HepG2 (cell line): Measurements from ENCODE around the gene MED28. TPM values are rescaled to one million over a fixed set of nuclear protein-coding genes. Genes with fewer than 3 reads are reported as not detected.
A peak's percentile ranks its signal among the peaks of the same experiment; 100 is the strongest.

Experiments
- JUNB ChIP-seq: sonication (generic); formaldehyde crosslinking; IDR thresholded peaks from 2 replicates; pipeline ENCODE4 v1.8.0; 2022; ENCODE audit warnings: missing genetic modification reagents, mild to moderate bottlenecking, borderline replicate concordance
- MLLT10 ChIP-seq: sonication (generic); formaldehyde crosslinking; IDR thresholded peaks from 2 replicates; pipeline ENCODE4 v1.4.0; 2020; ENCODE audit warnings: missing genetic modification reagents
- RNF219 ChIP-seq: sonication (generic); formaldehyde crosslinking; IDR thresholded peaks from 2 replicates; pipeline ENCODE4 v1.5.0; 2020; ENCODE audit warnings: mild to moderate bottlenecking, missing genetic modification reagents
- SALL2 ChIP-seq: sonication (generic); formaldehyde crosslinking; IDR thresholded peaks from 2 replicates; pipeline ENCODE4 v1.8.1; 2023; ENCODE audit warnings: mild to moderate bottlenecking, missing genetic modification reagents, inconsistent platforms
- SIN3A ChIP-seq: IDR thresholded peaks from 2 replicates; pipeline ENCODE4 v1.6.1; 2011; ENCODE audit warnings: low read depth, mild to moderate bottlenecking, control low read depth, low read length, borderline replicate concordance
- SP140L ChIP-seq: sonication (generic); formaldehyde crosslinking; IDR thresholded peaks from 2 replicates; pipeline ENCODE4 v1.4.0; 2020; ENCODE audit warnings: missing genetic modification reagents, borderline replicate concordance
- THYN1 ChIP-seq: sonication (generic); formaldehyde crosslinking; IDR thresholded peaks from 2 replicates; pipeline ENCODE4 v1.8.1; 2023; ENCODE audit warnings: low read depth, mild to moderate bottlenecking, moderate library complexity, missing genetic modification reagents, borderline replicate concordance
- USF2 ChIP-seq, 2 experiments: sonication (generic) in 1 of 2; formaldehyde crosslinking in 1 of 2; IDR thresholded peaks; 2 replicates each; pipeline versions ENCODE4 v1.5.1 to v1.6.1; 2011 to 2020; ENCODE audit warnings: borderline replicate concordance in 1 of 2, low read depth in 1 of 2, low read length in 1 of 2, mild to moderate bottlenecking in 1 of 2, missing genetic modification reagents in 1 of 2, moderate library complexity in 1 of 2
- ZC3H13 ChIP-seq: sonication (generic); formaldehyde crosslinking; IDR thresholded peaks from 2 replicates; pipeline ENCODE4 v1.8.1; 2023; ENCODE audit warnings: mild to moderate bottlenecking, missing genetic modification reagents, moderate library complexity
- ZFP36 ChIP-seq: fragments of 150-350 bp; IDR thresholded peaks from 2 replicates; pipeline ENCODE4 v1.6.1; 2018; ENCODE audit warnings: borderline replicate concordance, low read length, low read depth; ENCODE audit not compliant: partially characterized antibody
- ZFP41 ChIP-seq: sonication (generic); formaldehyde crosslinking; IDR thresholded peaks from 2 replicates; pipeline ENCODE4 v1.4.0; 2020; ENCODE audit warnings: mild to moderate bottlenecking, missing genetic modification reagents, borderline replicate concordance
- ZNF10 ChIP-seq: sonication (generic); formaldehyde crosslinking; IDR thresholded peaks from 2 replicates; pipeline ENCODE4 v1.4.0; 2020; ENCODE audit warnings: mild to moderate bottlenecking, low read depth, missing genetic modification reagents, borderline replicate concordance
- ZNF276 ChIP-seq: sonication (generic); formaldehyde crosslinking; IDR thresholded peaks from 2 replicates; pipeline ENCODE4 v1.4.0; 2020; ENCODE audit warnings: mild to moderate bottlenecking, low read depth, missing genetic modification reagents
- ZNF280D ChIP-seq: sonication (generic); formaldehyde crosslinking; IDR thresholded peaks from 2 replicates; pipeline ENCODE4 v1.5.1; 2020; ENCODE audit warnings: mild to moderate bottlenecking, missing genetic modification reagents
- ZNF30 ChIP-seq: sonication (generic); formaldehyde crosslinking; IDR thresholded peaks from 2 replicates; pipeline ENCODE4 v1.5.0; 2020; ENCODE audit warnings: mild to moderate bottlenecking, missing genetic modification reagents
- ZNF556 ChIP-seq: sonication (generic); formaldehyde crosslinking; IDR thresholded peaks from 2 replicates; pipeline ENCODE4 v1.4.0; 2020; ENCODE audit warnings: mild to moderate bottlenecking, missing genetic modification reagents, borderline replicate concordance
- ZNF775 ChIP-seq: sonication (generic); formaldehyde crosslinking; IDR thresholded peaks from 2 replicates; pipeline ENCODE4 v1.4.0; 2020; ENCODE audit warnings: missing genetic modification reagents, mild to moderate bottlenecking, moderate library complexity, borderline replicate concordance
- ZNF891 ChIP-seq: sonication (generic); formaldehyde crosslinking; IDR thresholded peaks from 2 replicates; pipeline ENCODE4 v1.5.0; 2020; ENCODE audit warnings: mild to moderate bottlenecking, missing genetic modification reagents
- polyA plus RNA-seq, 8 experiments: library from polyadenylated mRNA; depleted of rRNA in 3 of 8; stranded (reverse) in 7 of 8; unstranded in 1 of 8; fragments of >200 nt; fragmentation: Illumina TruSeq in 4 of 8; extraction: Trizol in 4 of 8; gene quantifications; 2 replicates each; pipeline versions ENCODE4 v1.2.1 to v1.2.3, GENCODE V29; 2011 to 2016; ENCODE audit warnings: low read depth in 4 of 8, missing spikeins in 1 of 8, mixed read lengths in 1 of 8; ENCODE audit not compliant: insufficient read depth in 1 of 8
- total RNA-seq, 5 experiments: library from RNA; depleted of rRNA; stranded (reverse); fragments of >200 nt; fragmentation: Illumina TruSeq; extraction: Trizol; gene quantifications; 2 replicates each; pipeline ENCODE4 v1.2.3, GENCODE V29; 2016; ENCODE audit warnings: low read depth in 1 of 5

Gene MED28
- total and polyA plus RNA-seq, 2 of the 13 experiments (the other 11 are each of a cell fraction or from before 2014, with no cell fraction given) = 41.3 to 65.7 TPM

- no peak for TF ChIP-seq ZNF775
- TF ChIP-seq SALL2 (CRISPR knock-in tag) = 0 out of 2 replicates have a peak, but pooled peaks have one; percentile 53
- no peak for TF ChIP-seq ZNF30 (CRISPR knock-in tag)
- TF ChIP-seq MLLT10 (CRISPR knock-in tag) = no peak
- TF ChIP-seq ZFP41 (CRISPR knock-in tag) = no peak
- TF ChIP-seq ZNF10 (CRISPR knock-in tag) = no peak
- TF ChIP-seq RNF219 (CRISPR knock-in tag) = no peak
- TF ChIP-seq ZNF276 (CRISPR knock-in tag) = no peak; the same call in 1 of the 2 replicates
- TF ChIP-seq ZNF891 (CRISPR knock-in tag) = peak; percentile 62
- TF ChIP-seq ZNF280D (CRISPR knock-in tag) = no peak
- no peak for TF ChIP-seq SP140L (CRISPR knock-in tag)
- peak; percentile 45; the same call in 1 of the 2 replicates for TF ChIP-seq USF2 (IDR thresholded peaks at IDR 0.05; ENCODE audit: low read depth, low read length)
- no peak for TF ChIP-seq USF2 (CRISPR knock-in tag; IDR thresholded peaks at IDR 0.05; ENCODE audit: borderline replicate concordance)
- TF ChIP-seq ZC3H13 (CRISPR knock-in tag) = peak; percentile 93
- TF ChIP-seq ZFP36 = no peak
- no peak for TF ChIP-seq ZNF556 (CRISPR knock-in tag)
- TF ChIP-seq THYN1 (CRISPR knock-in tag) = 0 out of 2 replicates have a peak, but pooled peaks have one; percentile 53
- no peak for TF ChIP-seq JUNB (CRISPR knock-in tag)
- peak; percentile 96 for TF ChIP-seq SIN3A
Observed at GRCh38 chr4:17576932-17577664, 37.3 kb upstream of the MED28 start, which contains the start of gene LAP3 (continued).
